Karpas-422 (cell line): ENCODE measurements around the gene ETV3. TPM values are rescaled to one million over a fixed set of nuclear protein-coding genes. Genes with fewer than 3 reads are reported as not detected.

Experiments used
- DNase-seq: peaks from one replicate; pipeline ENCODE4 v3.0.0-alpha.2; 2015
- H2AFZ ChIP-seq: fragments of 200-600 bp; sonication (generic); 2 replicates; pipeline ENCODE4 v1.6.1; 2014; ENCODE audit warnings: antibody characterized with exemption, low read length, mixed read lengths
- H3K27ac ChIP-seq: fragments of 200-600 bp; sonication (generic); 2 replicates; pipeline ENCODE4 v1.5.1; 2014; ENCODE audit warnings: mild to moderate bottlenecking, low read length, moderate library complexity
- H3K27me3 ChIP-seq: fragments of 200-600 bp; sonication (generic); 2 replicates; pipeline ENCODE4 v1.6.1; 2014; ENCODE audit warnings: low read length, mixed read lengths
- H3K36me3 ChIP-seq: fragments of 200-600 bp; sonication (generic); 2 replicates; pipeline ENCODE4 v1.6.1; 2014; ENCODE audit warnings: low read length, mixed read lengths; ENCODE audit not compliant: insufficient read depth
- H3K4me1 ChIP-seq: fragments of 200-600 bp; sonication (generic); 2 replicates; pipeline ENCODE4 v1.6.1; 2014; ENCODE audit warnings: mild to moderate bottlenecking, low read length, mixed read lengths
- H3K4me2 ChIP-seq: fragments of 200-600 bp; sonication (generic); 2 replicates; pipeline ENCODE4 v1.6.1; 2014; ENCODE audit warnings: low read length, low read depth, mild to moderate bottlenecking; ENCODE audit not compliant: poor library complexity, severe bottlenecking
- H3K4me3 ChIP-seq: fragments of 200-600 bp; sonication (generic); 2 replicates; pipeline ENCODE4 v1.5.1; 2014; ENCODE audit warnings: mild to moderate bottlenecking, antibody characterized with exemption, low read length, mixed read lengths
- H3K79me2 ChIP-seq: fragments of 200-600 bp; sonication (generic); 2 replicates; pipeline ENCODE4 v1.6.1; 2014; ENCODE audit warnings: mild to moderate bottlenecking, low read length, mixed read lengths
- H3K9ac ChIP-seq: fragments of 200-600 bp; sonication (generic); 2 replicates; pipeline ENCODE4 v1.6.0; 2014; ENCODE audit warnings: low read length
- H3K9me2 ChIP-seq: fragments of 200-600 bp; sonication (generic), shearing (Covaris generic); replicated peaks from 2 replicates; pipeline ENCODE4 v1.6.0; 2014; ENCODE audit warnings: mild to moderate bottlenecking, low read length, moderate library complexity; ENCODE audit not compliant: insufficient read depth
- H3K9me3 ChIP-seq: fragments of 300-700, 200-600 bp; sonication (generic); 2 replicates; pipeline ENCODE4 v1.6.1; 2014; ENCODE audit warnings: low read length, mixed read lengths
- H4K20me1 ChIP-seq: fragments of 200-600 bp; sonication (generic); 2 replicates; pipeline ENCODE4 v1.6.1; 2014; ENCODE audit warnings: mild to moderate bottlenecking, antibody characterized with exemption, low read length, low read depth; ENCODE audit not compliant: insufficient read depth
- total RNA-seq: library from RNA; depleted of rRNA; stranded (reverse); fragments of >200 nt; shearing (Covaris generic); gene quantifications from 2 replicates; pipeline ENCODE4 v1.2.3, GENCODE V29; 2014; ENCODE audit warnings: low replicate concordance

The ETV3 gene
- total RNA-seq, 1 experiment from 2014 or later = 12.3 TPM

GRCh38 chr1:157116737-157117103 lies 21.5 kb downstream of the ETV3 start:
- Histone ChIP-seq H3K9ac (no peak overlapping the region), H3K4me1 (peaks cover 9% of the 10 kb centered on the region), H4K20me1 (no peaks in the 10 kb centered on the region; the same call in 1 of the 2 replicates), H3K9me2 (no peaks in the 10 kb centered on the region), H3K27me3 (no peaks in the 10 kb centered on the region), H3K9me3 (no peaks in the 10 kb centered on the region), H3K27ac (no peak overlapping the region), H3K4me2 (no peak overlapping the region), H3K36me3 (no peaks in the 10 kb centered on the region), H2AFZ (no peak overlapping the region), H3K4me3 (no peak overlapping the region), H3K79me2 (no peaks in the 10 kb centered on the region)
- DNase-seq = no peak

DNA sequence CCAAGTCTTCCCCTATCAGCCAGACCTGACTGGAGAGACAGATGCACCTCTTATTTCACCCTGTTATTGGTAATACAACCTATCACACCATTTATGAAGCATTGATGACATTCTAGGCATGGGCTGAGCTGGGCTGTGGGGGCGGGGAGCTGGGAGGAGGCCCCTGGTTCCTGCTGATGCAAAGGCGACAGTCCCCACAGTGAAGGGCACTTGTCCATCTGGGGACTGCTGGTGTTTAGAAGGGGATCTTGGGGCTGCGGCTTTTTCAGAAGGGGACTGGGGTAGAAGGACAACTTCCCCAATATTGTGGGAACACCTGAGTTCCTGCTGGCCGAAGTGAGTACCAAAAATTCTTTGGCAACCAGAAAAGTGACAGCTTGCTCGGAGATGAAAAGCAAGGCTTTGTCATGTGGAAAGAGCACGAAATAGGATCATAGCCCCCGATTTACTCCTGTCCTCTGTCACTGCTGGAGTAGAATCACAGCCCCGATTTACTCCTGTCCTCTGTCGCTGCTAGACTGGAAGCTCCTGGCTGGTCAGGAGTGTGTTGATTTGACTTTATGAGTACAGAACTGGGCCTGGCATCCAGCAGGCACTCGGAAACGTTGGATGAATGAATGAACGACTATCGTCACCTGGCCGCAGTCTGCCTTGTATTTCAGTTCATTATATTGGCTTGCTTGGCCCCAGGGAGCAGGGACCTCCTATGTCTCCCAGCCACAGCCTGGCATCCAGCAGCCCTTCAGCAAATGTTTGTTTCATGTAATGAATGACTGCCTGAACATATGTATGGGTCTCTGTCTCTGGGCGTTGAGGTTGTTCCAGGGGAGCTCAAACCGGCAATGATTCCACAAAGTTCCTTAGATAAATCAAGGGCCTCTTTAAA lies 22.1 kb downstream of the ETV3 start:
- Histone ChIP-seq H4K20me1 (no peaks in the 10 kb centered on the region; the same call in 1 of the 2 replicates), H3K4me1 (peaks cover 9% of the 10 kb centered on the region), H3K9me2 (no peaks in the 10 kb centered on the region), H3K9ac (no peak overlapping the region), H2AFZ (no peak overlapping the region), H3K9me3 (no peaks in the 10 kb centered on the region), H3K36me3 (no peaks in the 10 kb centered on the region), H3K4me3 (no peak overlapping the region), H3K4me2 (no peak overlapping the region), H3K27me3 (no peaks in the 10 kb centered on the region), H3K79me2 (no peaks in the 10 kb centered on the region), H3K27ac (no peak overlapping the region)
- DNase-seq = no peak

- Histone ChIP-seq H3K36me3 (no peaks in the 10 kb centered on the region), H3K27me3 (no peaks in the 10 kb centered on the region), H3K4me1 (peaks cover 9% of the 10 kb centered on the region), H3K4me3 (no peak overlapping the region), H3K9ac (no peak overlapping the region), H3K9me3 (no peaks in the 10 kb centered on the region), H3K4me2 (no peak overlapping the region), H3K27ac (no peak overlapping the region), H3K9me2 (no peaks in the 10 kb centered on the region), H2AFZ (no peak overlapping the region), H4K20me1 (no peaks in the 10 kb centered on the region), H3K79me2 (no peaks in the 10 kb centered on the region)
- no peak for DNase-seq
These were observed 22.8 kb downstream of the ETV3 start for GRCh38 chr1:157115429-157115838.

DNA sequence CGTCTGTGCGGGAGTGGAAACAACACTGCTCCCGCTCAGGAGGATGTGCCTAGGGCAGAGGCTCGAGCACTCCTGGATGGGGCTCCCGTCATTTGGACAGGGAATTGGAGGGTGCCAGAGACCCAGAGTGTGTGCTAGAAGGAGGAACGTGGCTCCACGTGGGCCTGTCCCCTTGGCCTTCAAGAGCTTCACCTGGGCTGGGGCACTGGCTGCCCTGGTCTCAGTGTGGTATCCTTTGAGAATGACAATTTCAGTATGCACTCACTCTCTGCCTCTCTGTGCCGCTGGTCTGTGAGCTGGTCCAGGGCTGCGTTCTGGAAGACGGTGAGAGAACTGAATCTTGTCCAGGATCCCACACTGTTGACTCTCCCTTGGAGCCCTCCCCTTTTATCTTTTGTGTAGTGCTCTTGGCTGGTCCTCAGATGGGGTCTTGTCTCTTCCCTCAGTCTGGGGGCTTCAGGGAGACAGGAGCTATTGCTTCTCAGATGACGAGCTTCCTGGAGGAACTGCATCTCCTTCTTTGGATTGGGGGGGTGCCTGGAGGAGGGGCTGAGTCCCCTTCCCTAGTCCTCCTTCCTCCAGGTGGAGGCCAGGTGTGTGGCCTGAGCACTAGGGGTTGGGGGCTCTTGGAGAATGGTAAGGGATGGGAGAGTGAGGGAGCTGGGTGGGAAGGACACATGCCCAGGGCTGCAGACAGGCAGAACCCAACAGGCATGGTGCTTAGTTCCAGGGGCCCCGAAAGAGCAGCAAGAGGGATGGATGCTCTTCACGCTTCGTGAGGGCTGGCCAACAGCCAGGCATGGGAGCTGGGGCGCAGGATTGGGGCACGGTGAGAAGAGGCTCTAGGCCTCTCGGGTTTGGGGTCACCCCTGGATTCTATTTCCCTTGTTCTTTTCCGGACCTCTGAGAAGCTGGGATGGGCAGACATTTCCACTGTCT lies 23.7 kb downstream of the ETV3 start:
- Histone ChIP-seq H3K27ac (no peak overlapping the region), H4K20me1 (no peaks in the 10 kb centered on the region), H3K4me3 (no peak overlapping the region), H3K4me1 (peaks cover 9% of the 10 kb centered on the region), H3K36me3 (no peaks in the 10 kb centered on the region), H3K9ac (no peak overlapping the region), H3K9me3 (no peaks in the 10 kb centered on the region), H3K79me2 (no peaks in the 10 kb centered on the region), H3K4me2 (no peak overlapping the region), H3K9me2 (no peaks in the 10 kb centered on the region), H3K27me3 (no peaks in the 10 kb centered on the region), H2AFZ (no peak overlapping the region)
- DNase-seq = no peak

DNA sequence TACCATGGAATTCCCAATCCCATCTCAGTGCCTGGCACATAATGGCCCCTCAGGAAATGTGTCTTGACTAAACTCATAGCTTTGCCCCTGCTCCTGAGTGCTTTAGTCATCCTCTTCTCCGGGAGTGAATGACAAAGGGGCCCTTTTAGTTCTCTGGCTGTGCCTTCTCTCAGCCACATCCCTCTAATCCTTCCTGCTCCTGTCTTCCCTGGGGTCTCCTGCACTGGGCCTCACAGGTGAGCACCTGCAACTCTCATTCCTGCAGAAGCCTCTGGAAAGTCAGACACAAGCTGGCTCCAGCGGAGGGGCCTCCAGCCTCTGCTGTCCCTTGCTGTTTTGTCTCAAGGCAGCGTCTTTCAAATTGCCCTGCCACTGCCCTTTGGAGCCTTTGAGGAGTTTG lies 24.6 kb downstream of the ETV3 start:
- H3K9me2 ChIP-seq = no peaks in the 10 kb centered on the region
- H3K9ac ChIP-seq = no peak overlapping the region
- no peaks in the 10 kb centered on the region for H3K79me2 ChIP-seq
- no peaks in the 10 kb centered on the region for H3K9me3 ChIP-seq
- DNase-seq = no peak
- H3K27me3 ChIP-seq = no peaks in the 10 kb centered on the region
- no peak overlapping the region for H3K27ac ChIP-seq
- peaks cover 9% of the 10 kb centered on the region for H3K4me1 ChIP-seq
- no peaks in the 10 kb centered on the region for H4K20me1 ChIP-seq
- H3K36me3 ChIP-seq = no peaks in the 10 kb centered on the region
- H2AFZ ChIP-seq = no peak overlapping the region
- no peak overlapping the region for H3K4me2 ChIP-seq
- no peak overlapping the region for H3K4me3 ChIP-seq

GRCh38 chr1:157113106-157113505 lies 25.1 kb downstream of the ETV3 start:
- DNase-seq = no peak
- H2AFZ ChIP-seq = no peak overlapping the region
- no peak overlapping the region for H3K4me3 ChIP-seq
- H4K20me1 ChIP-seq = no peaks in the 10 kb centered on the region
- no peaks in the 10 kb centered on the region for H3K79me2 ChIP-seq
- no peaks in the 10 kb centered on the region for H3K9me3 ChIP-seq
- H3K4me2 ChIP-seq = no peak overlapping the region
- no peaks in the 10 kb centered on the region for H3K9me2 ChIP-seq
- H3K27me3 ChIP-seq = no peaks in the 10 kb centered on the region
- H3K9ac ChIP-seq = no peak overlapping the region
- no peak overlapping the region for H3K27ac ChIP-seq
- peaks cover 12% of the 10 kb centered on the region for H3K4me1 ChIP-seq
- no peaks in the 10 kb centered on the region for H3K36me3 ChIP-seq

GRCh38 chr1:157112186-157112867 lies 25.9 kb downstream of the ETV3 start:
- no peaks in the 10 kb centered on the region for H3K9me3 ChIP-seq
- no peak overlapping the region for H2AFZ ChIP-seq
- no peaks in the 10 kb centered on the region for H3K9me2 ChIP-seq
- no peak overlapping the region for H3K4me3 ChIP-seq
- H3K4me1 ChIP-seq = peaks cover 6% of the 10 kb centered on the region
- H3K9ac ChIP-seq = no peak overlapping the region
- H3K27me3 ChIP-seq = no peaks in the 10 kb centered on the region
- no peak for DNase-seq
- H3K36me3 ChIP-seq = no peaks in the 10 kb centered on the region
- H4K20me1 ChIP-seq = no peaks in the 10 kb centered on the region
- no peak overlapping the region for H3K4me2 ChIP-seq
- no peaks in the 10 kb centered on the region for H3K79me2 ChIP-seq
- H3K27ac ChIP-seq = no peak overlapping the region
